Panc1 (cell line): Measurements from ENCODE around the gene RHBDF2.

ENCODE experiments used
- POLR2AphosphoS5 ChIP-seq: IDR thresholded peaks from 2 replicates; pipeline ENCODE4 v1.6.1; 2012; ENCODE audit warnings: mild to moderate bottlenecking, low read depth, low read length, moderate library complexity
- REST ChIP-seq, 2 experiments: IDR thresholded peaks; 2 replicates each; pipeline ENCODE4 v1.6.1; 2011 to 2012; ENCODE audit warnings: low read depth in 2 of 2, control low read depth in 1 of 2, low read length in 1 of 2, mild to moderate bottlenecking in 1 of 2, moderate library complexity in 1 of 2; ENCODE audit not compliant: insufficient read depth in 1 of 2
- SIN3A ChIP-seq: IDR thresholded peaks from 2 replicates; pipeline ENCODE4 v1.6.1; 2012; ENCODE audit warnings: low read depth, mild to moderate bottlenecking, low read length, moderate library complexity, borderline replicate concordance; ENCODE audit not compliant: insufficient read depth
- TF ChIP-seq, protein P1 (sequence below): fragments of 450-650 bp; IDR thresholded peaks from 2 replicates; pipeline ENCODE4 v1.5.1; 2017; ENCODE audit warnings: mild to moderate bottlenecking

DNA sequence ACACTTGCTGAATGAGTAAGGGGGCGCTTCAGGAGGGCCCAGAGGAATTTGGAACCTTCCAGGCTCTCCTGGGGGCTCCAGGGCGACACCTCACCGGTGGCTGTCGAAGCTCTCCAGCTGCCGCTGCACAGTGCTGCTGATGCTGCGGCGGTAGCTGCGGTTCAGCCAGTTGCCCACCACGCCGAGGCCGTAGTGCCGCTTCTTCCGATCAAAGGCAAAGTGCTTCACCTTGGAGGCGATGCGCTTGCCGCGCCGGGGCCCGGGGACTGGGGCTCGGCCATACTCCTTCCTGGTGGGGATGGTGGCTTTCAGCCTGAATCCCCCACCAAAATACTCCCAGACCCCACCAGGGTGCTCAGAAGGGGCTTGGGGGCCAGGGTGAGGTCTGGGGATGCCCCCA is 24.5 kb downstream of the RHBDF2 start:
- TF ChIP-seq SIN3A (no peak), REST (IDR thresholded peaks at IDR 0.05; ENCODE audit: insufficient read depth in 1 of 2, low read depth in 2 of 2, low read length in 1 of 2) (no peak), POLR2AphosphoS5 (no peak)
- TF ChIP-seq, protein P1, sequence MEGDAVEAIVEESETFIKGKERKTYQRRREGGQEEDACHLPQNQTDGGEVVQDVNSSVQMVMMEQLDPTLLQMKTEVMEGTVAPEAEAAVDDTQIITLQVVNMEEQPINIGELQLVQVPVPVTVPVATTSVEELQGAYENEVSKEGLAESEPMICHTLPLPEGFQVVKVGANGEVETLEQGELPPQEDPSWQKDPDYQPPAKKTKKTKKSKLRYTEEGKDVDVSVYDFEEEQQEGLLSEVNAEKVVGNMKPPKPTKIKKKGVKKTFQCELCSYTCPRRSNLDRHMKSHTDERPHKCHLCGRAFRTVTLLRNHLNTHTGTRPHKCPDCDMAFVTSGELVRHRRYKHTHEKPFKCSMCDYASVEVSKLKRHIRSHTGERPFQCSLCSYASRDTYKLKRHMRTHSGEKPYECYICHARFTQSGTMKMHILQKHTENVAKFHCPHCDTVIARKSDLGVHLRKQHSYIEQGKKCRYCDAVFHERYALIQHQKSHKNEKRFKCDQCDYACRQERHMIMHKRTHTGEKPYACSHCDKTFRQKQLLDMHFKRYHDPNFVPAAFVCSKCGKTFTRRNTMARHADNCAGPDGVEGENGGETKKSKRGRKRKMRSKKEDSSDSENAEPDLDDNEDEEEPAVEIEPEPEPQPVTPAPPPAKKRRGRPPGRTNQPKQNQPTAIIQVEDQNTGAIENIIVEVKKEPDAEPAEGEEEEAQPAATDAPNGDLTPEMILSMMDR, result no peak
